AG20443 (cell line): ENCODE results near the gene GNAI3.

Experiments used
- DNase-seq: peaks from one replicate; pipeline ENCODE4 v3.0.0; 2012; ENCODE audit warnings: low spot score, mixed read lengths

Gene GNAI3

DNA sequence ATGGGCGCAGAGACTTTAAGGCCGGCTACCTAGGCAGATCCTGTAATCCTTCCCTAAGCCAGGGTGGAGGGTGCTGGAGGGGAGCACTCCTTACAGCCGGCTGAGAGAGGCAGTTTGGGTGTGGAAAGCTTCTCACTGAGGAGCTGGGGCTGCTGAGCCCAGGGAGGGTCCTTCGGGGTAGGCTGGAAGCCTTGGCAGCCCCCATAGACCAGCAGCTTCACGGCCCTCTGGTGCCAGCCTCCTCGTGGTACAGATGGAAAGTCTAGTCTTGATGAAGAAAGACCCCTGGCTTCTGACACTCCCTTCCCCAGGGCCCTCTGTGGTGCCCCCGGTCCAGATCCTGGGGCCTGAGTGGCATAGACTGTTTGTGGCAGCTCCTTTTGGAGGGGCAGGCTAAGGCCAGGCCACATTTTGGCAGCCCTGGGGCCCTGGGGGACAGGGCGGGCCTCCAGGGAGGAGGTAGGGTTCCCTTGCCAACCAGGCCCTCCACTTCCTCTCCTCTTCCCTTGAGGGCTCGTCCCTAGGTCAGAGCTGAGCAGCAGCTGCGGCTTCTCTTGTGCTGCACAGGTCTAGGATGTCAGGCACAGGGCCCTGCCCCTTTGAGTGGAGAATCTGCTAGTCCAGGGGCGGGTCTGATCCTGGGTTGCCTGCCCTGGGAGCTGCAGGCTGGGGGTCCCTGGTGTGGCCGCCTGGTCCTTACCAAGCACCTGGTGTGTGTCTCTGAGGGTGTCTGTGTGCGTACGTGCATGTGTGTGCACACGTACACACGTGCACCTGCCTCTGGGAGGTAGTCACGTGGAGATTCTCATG lies 76.0 kb downstream of the GNAI3 start:
- no peak for DNase-seq

DNA sequence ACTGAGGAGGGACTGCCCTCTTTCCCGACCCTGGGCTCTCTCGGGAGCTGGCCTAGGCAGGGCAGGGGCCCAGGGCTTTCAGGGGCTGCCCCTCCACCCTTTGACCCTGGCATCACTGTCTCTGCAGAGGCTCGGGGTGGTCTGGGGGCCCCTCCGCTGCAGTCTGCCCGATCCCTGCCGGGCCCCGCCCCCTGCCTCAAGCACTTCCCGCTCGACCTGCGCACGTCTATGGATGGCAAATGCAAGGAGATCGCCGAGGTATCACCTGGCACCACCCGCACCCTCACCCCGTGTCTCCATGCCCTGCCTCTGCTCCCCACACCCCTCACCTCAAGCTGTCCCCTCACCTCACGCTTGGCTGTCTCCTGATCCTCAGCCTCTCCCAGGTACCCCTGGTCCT lies 76.8 kb downstream of the GNAI3 start:
- DNase-seq: no peak

DNA sequence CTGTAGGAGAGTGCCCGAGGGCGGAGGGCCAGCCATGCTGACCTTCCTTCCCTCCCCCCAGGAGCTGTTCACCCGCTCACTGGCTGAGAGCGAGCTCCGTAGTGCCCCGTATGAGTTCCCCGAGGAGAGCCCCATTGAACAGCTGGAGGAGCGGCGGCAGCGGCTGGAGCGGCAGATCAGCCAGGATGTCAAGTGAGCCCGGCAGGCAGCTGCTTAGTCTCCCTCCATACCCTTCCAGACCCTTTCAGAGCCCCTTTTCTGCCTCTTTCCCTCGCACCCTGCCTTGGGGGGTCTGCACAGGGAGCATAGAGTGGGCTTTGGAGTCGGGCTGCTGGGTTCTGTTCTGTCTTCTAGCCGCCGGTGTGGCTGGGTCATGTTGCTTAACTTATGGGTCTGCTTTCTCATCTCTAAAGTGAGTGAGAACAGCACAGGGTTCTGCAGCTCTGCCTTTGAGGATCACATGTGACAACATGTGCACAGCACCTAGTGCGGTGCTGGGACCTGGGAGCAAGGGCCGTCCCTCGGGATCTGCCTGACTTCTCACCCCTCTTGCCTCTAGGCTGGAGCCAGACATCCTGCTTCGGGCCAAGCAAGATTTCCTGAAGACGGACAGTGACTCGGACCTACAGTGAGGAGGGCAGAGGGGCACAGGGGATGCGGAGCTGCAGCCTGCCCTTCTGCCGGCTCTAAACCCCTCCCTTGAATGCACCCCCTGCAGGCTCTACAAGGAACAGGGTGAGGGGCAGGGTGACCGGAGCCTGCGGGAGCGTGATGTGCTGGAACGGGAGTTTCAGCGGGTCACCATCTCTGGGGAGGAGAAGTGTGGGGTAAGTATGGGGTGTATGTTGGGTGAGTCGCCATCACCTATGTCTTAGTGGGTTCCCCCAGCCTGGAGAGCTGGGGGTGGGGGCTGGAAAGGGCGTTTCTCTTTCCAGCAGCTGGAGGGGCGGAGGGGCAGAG lies 77.5 kb downstream of the GNAI3 start:
- no peak for DNase-seq

- no peak for DNase-seq
Observed at GRCh38 chr1:109626682-109627408, 78.4 kb downstream of the GNAI3 start.

- DNase-seq: no peak
Observed at GRCh38 chr1:109627692-109628399, 79.4 kb downstream of the GNAI3 start.

DNA sequence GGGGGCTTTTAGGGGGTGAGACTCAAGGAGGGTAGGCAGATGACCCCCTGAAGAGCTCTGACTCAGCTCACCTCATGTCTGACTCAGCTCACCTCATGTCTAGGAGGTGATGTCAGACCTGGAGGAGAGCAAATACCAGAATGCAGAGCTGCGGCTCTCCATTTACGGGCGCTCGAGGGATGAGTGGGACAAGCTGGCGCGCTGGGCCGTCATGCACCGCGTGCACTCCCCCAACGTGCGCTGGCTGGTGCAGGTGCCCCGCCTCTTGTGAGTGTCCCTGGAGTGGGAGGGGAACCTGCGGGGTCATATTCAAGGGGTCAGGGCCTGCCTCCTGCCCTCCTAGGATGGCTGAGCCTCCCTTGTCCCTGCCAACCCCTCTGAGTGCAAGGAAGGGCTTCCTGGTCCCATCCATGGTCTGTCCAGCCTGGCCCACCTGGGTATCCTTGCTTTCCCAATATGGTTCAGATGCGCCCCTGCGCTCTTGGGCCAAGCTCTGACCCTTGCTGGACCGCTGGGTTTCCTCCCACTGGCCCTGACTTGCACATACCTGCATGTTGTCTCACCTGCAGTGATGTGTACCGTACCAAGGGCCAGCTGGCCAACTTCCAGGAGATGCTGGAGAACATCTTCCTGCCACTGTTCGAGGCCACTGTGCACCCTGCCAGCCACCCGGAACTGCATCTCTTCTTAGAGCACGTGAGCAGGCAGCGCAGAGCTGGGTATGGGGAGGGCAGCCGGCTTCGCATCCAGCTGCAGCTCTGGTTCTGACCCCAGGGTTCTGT lies 80.3 kb downstream of the GNAI3 start:
- no peak for DNase-seq

- no peak for DNase-seq
Observed at GRCh38 chr1:109629372-109630030, 81.1 kb downstream of the GNAI3 start.

DNA sequence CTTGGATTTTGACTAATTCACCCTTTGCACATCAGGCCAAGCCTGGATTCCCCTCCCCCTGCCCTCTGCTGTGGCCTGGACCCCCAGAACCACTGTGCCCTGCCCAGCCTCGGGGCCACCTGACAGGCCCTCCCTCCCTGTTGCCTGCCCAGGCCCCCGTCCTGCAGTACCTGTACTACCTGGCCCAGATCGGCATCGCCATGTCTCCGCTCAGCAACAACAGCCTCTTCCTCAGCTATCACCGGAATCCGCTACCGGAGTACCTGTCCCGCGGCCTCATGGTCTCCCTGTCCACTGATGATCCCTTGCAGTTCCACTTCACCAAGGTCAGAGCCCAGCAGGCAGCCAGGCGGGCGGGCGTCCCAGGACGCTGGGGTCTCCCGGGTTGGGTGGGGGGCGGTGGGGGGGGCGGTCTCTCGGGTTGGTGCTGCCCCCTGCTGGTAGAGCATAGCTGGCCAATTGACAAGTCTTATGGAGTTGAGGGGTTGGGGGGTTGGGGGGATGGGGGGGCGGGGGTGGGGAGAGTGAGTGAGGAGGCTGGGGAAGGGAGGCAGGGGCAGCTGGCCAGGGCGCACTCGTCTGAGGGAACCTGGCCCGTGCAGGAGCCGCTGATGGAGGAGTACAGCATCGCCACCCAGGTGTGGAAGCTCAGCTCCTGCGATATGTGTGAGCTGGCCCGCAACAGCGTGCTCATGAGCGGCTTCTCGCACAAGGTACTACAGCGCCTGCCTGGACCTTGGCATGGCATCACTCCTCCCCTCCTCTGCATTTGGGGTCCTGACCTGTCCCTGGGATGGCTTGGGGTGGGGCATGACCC lies 81.9 kb downstream of the GNAI3 start:
- no peak for DNase-seq

DNA sequence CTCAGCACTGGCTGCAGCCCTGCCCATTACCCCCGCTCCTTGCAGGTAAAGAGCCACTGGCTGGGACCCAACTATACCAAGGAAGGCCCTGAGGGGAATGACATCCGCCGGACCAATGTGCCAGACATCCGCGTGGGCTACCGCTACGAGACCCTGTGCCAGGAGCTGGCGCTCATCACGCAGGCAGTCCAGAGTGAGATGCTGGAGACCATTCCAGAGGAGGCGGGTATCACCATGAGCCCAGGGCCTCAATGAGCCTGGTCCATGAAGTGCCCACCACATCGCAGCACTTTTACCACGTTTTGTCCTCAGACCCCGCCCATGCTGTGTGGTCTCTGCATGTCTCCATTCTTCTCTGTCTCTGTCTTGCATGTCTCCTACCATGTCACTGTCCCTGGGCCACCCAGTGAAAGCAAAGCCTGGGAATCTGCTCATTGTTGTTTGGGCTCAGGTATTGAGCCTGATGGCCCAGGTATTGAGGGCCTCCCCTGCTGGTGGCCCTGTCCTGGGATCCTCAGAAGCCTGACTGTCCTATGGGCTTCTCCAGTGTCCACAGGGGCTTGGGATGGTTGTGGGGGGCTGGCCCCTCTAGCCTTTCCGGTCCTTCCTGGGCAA lies 82.6 kb downstream of the GNAI3 start:
- DNase-seq: no peak

DNA sequence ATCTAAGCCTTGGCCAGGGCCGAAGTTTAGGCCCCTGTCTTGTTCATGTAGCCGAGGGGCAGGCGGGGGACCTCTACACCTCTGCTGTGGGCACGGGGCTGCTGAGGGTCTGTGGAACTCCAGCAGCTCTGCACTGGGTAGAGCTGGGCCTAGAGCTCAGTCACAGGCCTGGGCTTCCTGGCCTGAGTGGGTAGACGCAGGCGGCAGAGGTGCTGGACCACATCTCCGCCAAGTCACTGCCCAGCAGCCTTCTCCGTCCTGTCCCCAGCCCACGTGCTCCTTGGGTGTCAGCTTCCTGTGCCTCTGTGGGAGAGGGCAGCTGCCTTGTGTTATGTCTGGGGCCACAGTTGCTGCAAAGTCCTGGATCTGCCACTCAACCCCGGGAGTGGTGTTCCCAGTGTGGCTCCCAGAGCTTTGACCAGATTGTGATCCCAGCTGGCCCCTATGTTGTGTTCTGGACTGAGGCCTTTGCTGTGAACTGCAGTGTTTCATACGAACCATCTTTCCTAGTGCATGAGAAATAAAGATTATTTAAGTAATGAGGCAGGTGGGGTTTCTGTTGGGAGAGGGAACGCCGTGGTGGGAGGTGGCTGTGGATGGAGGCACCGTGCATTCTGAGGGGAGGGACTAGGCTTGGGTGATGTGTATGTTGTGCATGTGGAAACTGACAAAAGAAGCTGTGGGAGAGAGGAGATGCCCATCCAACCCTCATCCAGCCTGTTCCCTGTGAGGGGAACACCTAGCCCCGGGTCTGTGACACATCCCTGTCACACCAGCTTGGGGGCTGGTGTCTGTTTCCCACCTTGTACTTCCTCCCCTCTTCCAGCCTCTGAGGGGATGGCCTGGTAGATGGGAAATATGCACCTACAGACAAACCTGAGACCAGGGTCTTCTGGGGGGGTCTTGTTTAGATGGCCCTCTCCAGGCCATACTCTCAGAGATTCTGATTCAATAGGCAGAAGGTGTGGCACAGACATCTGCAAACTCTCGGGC lies 83.4 kb downstream of the GNAI3 start:
- no peak for DNase-seq

DNA sequence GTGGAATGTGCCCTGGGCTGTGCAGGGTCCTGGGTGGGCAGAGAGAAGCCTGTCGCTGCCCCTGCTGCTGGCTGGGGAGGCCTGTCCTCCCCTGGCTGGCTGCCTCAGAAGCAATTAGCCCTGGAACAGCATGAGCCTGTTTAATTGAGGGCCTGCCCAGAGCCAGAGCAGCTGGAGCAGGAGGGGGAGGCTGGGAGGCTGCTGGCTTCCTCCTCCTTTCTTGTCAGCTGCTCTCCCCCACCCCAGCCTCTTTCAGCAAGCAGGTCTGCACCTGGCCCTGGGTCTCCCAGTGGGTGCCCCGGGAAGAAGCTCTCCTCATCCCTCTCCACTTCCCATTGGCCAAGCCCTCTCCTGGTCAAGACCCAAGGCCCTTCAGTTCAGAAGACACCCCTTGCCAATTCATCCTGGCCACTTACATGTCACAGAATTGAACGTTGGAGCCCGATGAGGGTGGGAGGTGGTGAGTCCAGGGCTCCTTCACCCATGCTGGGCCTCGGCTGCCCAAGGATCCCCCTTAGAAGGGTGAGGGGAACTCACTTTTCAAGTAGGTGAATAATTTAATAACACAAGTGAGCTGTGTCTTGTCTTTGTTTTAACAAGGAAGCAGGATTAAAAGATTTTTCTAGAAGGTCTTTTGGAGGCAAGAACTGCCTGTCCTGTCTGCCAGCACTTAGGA lies 84.4 kb downstream of the GNAI3 start:
- DNase-seq: no peak

- DNase-seq: no peak
Observed at GRCh38 chr1:109634292-109634691, 85.9 kb downstream of the GNAI3 start.

- DNase-seq: no peak
Observed at GRCh38 chr1:109634771-109635750, 86.6 kb downstream of the GNAI3 start.

- no peak for DNase-seq
Observed at GRCh38 chr1:109635862-109636200, 87.4 kb downstream of the GNAI3 start.

DNA sequence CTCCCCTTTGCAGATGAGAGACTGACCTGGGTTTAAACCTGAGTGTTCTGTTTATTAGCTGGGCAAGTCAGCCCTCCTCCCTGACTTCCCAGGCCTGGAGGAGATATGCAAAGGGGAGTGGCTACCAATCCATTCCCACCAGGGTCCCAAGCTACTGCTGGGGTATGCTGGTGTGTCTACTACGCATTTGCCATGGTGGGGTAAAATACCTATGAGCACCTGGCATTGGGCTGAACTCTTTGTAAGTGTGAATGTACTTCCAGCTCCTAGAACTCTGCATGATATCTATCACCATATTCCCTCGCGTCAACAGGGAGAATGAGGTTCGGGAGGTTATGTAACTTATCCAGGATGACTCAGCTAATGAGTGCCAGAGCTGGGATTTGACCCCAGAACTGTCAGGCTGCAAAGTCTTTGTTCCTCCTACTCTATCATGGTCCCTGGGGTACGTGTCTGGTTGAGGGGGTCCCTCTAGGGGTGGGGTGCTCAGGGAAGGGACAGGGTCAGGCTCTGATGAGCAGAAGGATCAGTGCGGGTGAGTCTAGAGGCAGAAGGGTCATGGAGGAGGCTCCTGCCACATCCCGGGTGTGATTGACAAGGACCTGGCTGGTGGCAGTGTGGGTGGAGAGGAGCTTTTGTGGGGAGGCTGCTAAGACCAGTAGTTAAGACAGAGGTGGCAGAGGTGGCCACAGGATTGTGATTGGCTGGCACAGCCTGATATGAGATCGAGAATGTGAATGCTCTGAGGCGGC lies 88.0 kb downstream of the GNAI3 start:
- DNase-seq: peak; percentile 78
